Measurements from ENCODE around the gene LIPA.
"Not testable (repeated sequence)": the region's sequence is repeated elsewhere in the genome, so short reads cannot be mapped to it uniquely, and the experiment has no call there.

Gene LIPA

DNA sequence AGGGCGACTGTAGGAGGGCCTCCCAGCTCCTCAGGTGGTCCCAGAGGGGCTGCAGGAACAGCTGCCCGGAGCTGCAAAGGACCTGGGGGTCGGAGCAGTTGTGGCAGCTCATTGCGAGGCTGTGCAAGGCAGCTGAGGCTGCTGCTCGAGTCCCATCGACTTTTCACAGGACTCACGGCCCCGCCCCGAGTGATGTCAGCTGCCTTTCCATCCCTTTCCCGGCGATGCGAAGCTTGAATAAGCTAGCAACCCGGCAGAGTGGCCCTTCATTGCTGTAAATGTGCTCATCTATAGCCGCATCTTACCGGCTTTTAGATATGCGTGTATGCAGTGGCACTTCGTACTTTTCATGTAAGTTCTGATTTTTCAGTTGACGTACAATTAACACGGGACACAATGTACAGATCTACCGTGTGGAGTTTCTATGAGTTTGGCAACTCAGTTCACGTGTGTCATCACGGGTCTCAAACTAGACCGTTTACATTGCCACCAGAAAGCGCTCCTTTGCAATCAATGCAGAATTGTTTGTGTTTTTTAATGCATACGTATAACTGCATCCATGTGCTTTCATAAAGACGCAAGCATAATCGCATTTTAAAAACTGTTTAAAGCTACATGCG lies 44.3 kb downstream of the LIPA start, which contains the start of gene CH25H:
TSS of gene CH25H (minus strand) at position 137 of the 620 bp plus-strand sequence. CDS start at position 112, 25 bp downstream.
- DNase-seq (ENCODE audit: low read depth) = peak; percentile 75

DNA sequence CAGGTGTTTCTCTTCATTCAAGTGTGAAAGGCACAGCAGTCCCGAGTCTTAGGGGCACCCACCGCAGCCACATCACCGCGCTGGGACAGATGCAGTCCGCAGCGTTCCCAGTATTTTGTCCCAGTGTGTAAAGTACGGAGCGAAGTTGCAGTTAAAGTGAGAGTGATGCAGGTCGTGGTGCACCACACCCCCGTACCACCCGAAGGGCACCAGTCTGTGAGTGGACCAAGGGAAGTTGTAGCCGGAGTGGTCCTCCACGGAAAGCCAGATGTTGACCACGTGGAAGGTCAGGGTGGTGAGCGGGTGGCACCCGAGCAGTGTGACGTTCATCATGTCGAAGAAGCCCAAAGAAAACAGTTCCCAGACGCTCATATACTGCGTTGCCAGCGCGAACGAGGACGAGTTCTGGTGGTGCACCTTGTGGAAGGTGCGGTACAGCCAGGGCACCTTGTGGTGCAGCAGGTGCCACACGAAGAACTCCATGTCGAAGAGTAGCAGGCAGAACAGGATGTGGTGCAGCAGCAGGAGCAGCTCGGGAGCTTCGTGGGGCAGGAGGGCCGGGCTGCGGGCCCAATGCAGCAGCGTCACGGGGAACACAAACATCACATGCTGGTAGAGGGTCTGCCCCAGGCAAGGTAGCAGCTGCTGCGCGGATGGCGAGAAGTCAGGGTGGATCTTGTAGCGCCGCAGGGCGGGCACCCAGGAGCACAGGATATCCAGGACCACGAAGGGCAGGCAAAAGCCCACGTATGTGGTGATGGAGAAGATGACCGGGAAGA lies 45.0 kb downstream of the LIPA start:
- DNase-seq (ENCODE audit: low read depth) = no peak

DNA sequence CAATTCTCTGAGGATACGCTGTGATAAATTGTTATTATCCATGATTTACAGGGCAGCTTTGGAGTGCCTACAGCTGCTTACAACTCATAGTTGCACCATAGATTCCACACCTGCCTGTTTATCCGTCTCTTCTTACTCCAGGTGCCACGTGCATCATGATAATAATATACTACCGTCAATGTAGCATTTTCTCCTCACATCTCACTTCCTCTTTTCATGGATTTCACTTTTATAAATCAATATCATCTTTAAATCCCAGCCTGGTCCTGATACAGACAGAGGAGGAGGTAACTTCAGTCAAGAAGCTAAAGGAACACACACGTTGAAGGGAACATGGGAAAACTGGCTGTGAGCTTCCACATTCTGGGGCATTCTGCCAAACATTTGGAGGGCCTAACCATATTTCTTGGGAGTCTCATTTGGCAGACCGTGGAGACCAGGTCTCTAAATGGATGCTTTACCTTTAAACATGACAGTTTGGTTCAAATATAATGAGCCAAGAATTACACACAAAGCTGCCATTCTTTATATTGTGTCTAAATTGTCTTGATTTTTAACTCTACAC lies 46.9 kb downstream of the LIPA start:
- no peak for DNase-seq (ENCODE audit: low read depth)

DNA sequence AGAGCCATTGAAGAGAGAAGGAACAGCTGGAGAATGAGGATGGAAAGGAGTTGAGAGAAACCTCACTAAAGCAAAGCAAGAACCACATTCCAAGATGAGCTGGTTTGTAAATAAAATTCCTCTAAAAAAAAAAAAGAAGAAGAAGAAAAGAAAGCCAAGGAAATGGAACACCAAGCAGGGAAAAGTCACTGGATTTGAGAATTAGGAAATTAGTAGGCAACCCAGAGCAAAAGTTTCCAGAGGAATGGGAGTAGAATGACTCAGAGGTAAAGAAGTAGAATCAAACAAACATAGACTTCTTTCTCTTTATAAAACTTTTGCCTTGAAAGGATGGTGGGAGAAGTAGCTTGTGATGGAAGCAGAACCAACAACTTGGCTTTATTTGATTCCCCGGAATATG lies 48.3 kb downstream of the LIPA start:
- no peak for DNase-seq (ENCODE audit: low read depth)

- DNase-seq (ENCODE audit: low read depth) = no peak
Observed at GRCh38 chr10:89202033-89202425, 49.5 kb downstream of the LIPA start.

DNA sequence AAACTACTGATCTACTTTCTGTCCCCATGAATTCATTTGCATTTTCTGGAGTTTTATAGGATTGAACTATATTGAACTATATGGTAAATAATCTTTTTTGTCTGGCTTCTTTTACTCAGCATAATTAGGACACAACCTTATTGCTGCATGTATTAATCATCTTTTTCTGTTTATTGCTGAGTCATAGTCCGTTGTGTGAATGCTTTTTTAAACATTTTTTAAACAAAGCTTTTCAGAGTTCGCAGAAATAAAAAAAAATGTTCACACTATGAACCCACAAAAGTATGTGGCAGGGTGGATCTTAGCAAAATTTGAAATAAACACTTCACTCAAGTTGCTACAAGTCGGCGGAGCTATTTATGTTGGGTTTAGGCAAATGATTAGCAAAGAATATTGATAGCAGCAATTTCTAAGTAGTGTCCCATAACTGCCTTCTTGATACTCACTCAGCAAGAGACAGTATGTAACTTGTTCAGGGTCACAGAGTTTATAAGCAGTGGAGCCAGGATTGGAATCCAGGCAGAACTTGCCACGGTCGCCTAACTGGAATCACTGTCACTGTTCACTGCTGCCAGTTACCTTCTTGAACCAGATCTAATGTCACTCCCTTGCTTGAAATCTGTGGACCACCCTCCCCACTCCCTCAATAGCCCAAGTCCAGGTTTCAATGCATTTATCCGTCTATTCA lies 50.1 kb downstream of the LIPA start:
- DNase-seq (ENCODE audit: low read depth) = no peak

DNA sequence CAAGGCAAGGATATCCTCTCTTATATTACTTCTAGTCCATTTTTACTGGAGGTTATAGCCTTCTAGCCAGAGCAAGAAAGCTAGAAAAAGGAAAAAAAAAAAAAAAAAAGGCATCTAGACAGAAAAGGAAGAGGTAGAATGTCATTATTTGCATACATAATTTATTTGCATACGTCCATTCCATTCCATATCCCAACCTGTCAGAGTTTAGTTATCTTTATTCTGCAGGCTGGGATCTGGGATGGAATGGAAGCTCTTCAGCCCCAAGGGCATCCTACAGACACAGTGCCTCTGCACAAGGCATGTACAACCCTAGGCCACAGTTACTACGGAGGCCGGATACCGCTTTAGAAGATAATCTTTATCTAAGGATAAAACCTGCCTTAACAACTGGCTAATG lies 54.1 kb downstream of the LIPA start:
- DNase-seq (ENCODE audit: low read depth) = no peak

- not testable (repeated sequence) for DNase-seq (ENCODE audit: low read depth)
Observed at GRCh38 chr10:89191301-89191700, 60.3 kb downstream of the LIPA start.

DNA sequence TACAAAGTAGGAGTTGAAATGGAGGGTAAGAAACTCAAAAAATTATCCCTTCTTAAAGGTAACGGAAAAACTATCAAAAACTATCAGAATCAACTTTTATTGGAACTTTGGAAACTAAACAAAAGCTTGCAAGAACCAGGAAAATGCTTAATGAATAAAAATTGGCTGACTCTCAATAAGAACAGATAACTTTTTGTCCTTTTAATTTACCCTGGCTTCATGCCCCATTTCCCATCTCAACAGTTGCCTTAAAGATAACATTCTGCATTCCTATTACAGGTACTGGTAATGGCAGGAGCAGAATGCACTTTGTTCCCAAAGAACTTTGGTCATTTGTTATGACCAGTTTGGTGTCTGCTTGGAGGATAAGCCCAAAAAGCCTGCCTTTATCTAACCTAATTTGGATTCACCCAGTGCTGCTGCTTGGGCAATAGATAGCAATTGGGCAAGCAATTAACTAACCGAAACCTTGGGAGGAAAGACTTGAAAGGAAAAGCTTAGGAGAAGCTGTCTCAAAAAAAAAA lies 62.3 kb downstream of the LIPA start:
- no peak for DNase-seq (ENCODE audit: low read depth)

- no peak for DNase-seq (ENCODE audit: low read depth)
Observed at GRCh38 chr10:89185658-89186057, 65.9 kb downstream of the LIPA start.

DNA sequence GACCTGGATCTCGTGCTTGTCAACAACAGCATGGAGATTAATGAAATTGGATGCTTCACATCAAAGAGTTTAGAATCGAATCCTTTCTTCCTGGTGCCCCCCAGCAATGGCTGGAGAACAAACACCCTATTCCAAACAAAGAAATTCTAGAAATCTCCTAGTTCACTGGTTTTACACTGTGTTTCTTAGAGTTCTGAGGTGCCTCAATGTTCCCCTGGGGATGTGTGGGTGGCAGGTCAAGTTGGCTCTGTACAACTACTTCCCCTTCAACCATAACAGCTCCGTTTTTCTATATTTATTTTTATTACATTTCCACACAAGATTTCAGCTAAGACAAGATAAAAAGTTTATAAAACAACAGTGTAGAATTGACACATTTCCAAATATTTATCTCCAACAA lies 66.9 kb downstream of the LIPA start:
- DNase-seq (ENCODE audit: low read depth) = no peak

GRCh38 chr10:89183571-89183970 lies 68.0 kb downstream of the LIPA start:
- DNase-seq (ENCODE audit: low read depth) = no peak

DNA sequence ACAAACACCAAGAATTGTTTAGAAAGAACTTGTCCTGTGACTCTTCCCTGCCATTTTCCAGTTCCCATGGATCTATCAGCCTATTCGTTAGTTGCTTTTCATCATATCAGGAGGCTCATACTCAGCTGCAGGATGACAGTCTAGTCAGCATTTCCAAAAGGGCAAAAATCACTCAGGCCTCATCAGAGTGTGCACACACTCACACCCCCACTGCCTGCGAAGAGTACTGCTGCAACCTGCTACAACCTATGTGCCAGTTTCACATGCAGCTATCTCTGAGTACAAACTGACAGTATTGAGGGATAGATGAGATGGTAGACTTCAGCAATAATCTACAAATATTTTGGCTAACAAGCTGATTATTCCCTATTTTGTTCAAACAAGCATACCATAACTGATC lies 68.7 kb downstream of the LIPA start:
- DNase-seq (ENCODE audit: low read depth) = no peak

- DNase-seq (ENCODE audit: low read depth) = no peak
Observed at GRCh38 chr10:89175816-89176215, 75.8 kb downstream of the LIPA start.

DNA sequence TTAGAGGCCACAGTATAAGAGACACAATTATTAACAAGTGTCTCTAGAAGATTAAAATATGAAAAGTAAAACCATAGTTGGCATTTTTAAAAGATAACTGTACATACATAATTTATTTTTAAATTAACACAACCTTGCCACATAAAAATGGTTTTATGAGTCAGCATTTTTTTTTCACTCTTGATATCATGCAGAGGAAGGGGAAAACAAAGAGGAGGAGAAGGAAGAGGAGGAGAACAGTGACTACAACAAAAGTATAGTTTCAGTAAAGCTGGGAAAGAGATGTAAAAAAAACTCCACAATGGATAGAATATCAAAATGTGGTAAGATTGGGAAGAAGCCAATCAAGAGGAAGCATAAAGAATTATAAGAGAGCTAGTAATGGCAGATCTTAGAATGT lies 78.5 kb downstream of the LIPA start:
- no peak for DNase-seq (ENCODE audit: low read depth)

DNA sequence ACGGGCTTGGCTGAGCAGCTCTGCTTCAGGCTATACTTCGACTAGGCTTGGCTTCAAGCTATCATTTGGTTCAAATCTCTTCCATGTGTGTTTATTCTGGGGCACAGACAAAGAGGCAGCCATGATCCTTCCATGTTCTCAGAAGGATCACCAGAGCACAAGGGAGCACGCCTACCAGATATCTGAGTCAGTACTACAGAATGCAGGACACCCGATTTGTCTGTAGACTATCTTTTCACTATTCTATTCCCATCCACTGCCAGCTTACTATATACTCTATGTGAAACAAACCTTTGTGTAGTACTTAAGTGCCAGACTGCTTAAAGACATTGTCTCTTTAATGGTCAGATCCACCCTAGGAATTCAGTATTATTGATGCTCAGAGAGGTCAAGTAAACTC lies 79.6 kb downstream of the LIPA start:
- DNase-seq (ENCODE audit: low read depth) = no peak

GRCh38 chr10:89171263-89171872 lies 80.2 kb downstream of the LIPA start:
- DNase-seq (ENCODE audit: low read depth) = no peak

DNA sequence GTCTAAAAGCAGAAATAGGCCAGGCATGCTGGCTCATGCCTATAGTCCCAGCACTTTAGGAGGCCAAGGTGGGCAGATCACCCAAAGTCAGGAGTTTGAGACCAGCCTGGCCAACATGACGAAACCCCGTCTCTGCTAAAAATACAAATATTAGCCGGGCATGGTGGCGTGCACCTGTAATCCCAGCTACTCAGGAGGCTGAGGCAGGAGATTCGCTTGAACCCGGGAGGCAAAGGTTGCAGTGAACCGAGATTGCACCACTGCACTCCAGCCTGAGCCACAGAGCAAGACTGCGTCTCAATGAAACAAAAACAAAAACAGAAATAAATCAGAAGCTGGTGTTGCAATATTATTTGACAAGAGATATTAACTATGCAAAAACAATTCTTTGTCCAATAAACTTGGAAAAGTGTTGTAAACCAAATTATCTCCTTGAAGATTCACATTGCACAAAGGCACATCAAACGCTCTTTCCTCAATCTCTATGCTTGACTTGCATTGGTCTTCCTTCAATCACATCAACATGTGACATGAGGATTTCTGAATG lies 83.1 kb downstream of the LIPA start:
- DNase-seq (ENCODE audit: low read depth) = not testable (repeated sequence)

- DNase-seq (ENCODE audit: low read depth) = no peak
Observed at GRCh38 chr10:89167915-89168314, 83.7 kb downstream of the LIPA start.

DNA sequence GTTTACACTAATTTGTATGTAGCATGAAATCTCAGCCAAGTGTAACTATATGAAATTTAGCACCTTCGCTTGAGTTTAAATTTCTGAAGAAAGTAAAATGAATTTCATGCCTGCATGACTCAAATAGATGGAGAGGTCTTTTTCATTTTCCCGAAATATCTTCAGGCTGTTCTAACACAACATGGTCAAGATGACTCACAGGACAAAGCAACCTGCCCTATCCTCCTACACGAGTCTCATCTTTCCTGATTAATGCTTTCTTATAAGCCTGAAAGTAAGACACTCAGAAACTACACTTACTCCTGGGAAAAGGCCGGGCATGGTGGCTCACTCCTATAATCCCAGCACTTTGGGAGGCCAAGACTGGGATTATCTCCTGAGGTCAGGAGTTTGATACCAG lies 85.7 kb downstream of the LIPA start:
- DNase-seq (ENCODE audit: low read depth) = no peak

DNA sequence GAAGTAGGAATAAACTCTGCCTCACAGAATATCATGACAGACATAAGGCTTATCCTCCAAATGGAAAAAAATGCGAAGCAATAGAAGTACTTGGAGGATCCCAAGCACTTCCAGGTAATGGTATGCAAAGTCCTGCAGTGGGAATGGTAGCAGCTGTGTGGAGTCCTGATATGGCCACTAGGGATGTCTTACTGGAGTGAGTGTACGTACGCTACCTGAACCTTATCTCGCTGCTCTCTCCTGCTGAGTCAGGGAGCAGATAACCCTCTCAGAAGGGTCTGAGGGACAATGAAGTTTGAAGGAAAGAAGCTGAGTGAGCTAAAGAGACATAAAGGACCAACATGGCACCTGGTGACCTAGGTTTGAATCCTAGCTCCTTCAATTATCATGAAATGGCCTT lies 86.7 kb downstream of the LIPA start:
- no peak for DNase-seq (ENCODE audit: low read depth)

DNA sequence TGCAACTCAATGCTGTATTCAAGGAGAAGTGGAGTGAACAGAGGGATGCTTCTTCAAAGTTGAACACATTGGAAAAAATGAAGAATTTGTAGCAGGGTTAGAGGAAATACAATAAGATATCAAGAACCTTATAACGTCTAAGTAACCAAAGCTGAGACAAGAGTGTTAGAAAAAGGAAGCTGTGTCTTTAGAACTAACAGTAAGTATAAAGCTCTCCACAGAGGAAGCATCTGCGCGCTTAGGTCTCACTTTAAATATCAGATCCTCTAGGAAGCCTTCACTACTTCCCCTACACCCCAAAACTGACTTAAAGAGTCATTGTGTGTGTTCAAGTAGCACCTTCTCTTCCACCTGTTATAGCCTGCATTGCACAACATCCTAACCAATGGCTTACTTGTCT lies 87.5 kb downstream of the LIPA start:
- no peak for DNase-seq (ENCODE audit: low read depth)

All from stromal cell of bone marrow (primary cell).